ENCODE data around the gene POT1.

GRCh38 chr7:124792696-124793095 is 136.9 kb downstream of the POT1 start:
- TF ChIP-seq CTCF (conservative IDR thresholded peaks at IDR 0.05 in 1 of 2, IDR thresholded peaks at IDR 0.05 in 1 of 2; ENCODE audit: extremely low read depth in 1 of 2, insufficient read depth in 1 of 2, low read depth in 1 of 2, low read length in 2 of 2), result no peak
- TF ChIP-seq EZH2 (IDR thresholded peaks at IDR 0.05; ENCODE audit: borderline replicate concordance, low read length), result no peak
